Endothelial cell of umbilical vein (primary cell): Measurements from ENCODE around the gene RASA2. TPM values are rescaled to one million over a fixed set of nuclear protein-coding genes. Genes with fewer than 3 reads are reported as not detected.

Experiments used
- BruUV-seq: library from RNA; stranded (reverse); fragments of 400-500 nt; replicated peaks from 2 replicates; lab custom pipeline; 2021; lab: Mats Ljungman, UMichigan
- CTCF ChIA-PET: fragments of 300-600, 350-600 bp; sonication (Branson Sonifier 250); formaldehyde crosslinking; loops from one replicate; lab custom pipeline; 2021; ENCODE audit warnings: antibody characterized with exemption, inconsistent platforms; lab: Charles Lee
- POLR2A ChIA-PET: fragments of 300-600, 350-600 bp; sonication (Branson Sonifier 250); formaldehyde crosslinking; loops from one replicate; lab custom pipeline; 2021; ENCODE audit warnings: antibody characterized with exemption, inconsistent platforms; lab: Charles Lee
- DNase-seq: peaks from one replicate; pipeline ENCODE4 v3.0.0-alpha.2; 2011; ENCODE audit warnings: low read depth, low spot score
- FAIRE-seq: peaks from 2 replicates; lab custom pipeline; 2011; peaks lifted over from hg19 to GRCh38; lab: Jason Lieb, UNC
- H2AFZ ChIP-seq: 2 replicates; pipeline ENCODE4 v1.6.0; 2012; ENCODE audit warnings: low read depth, low read length, control low read depth, inconsistent platforms
- H3K27ac ChIP-seq: 2 replicates; pipeline ENCODE4 v1.5.1; 2011; ENCODE audit warnings: low read depth, mild to moderate bottlenecking, control low read depth, low read length, moderate library complexity; ENCODE audit not compliant: insufficient read depth
- H3K27me3 ChIP-seq, 2 experiments: 2 replicates each; pipeline versions ENCODE4 v1.6.0 to v1.6.1; 2011; ENCODE audit warnings: low read length in 2 of 2, mixed read lengths in 1 of 2; ENCODE audit not compliant: control insufficient read depth in 2 of 2, insufficient read depth in 2 of 2
- H3K36me3 ChIP-seq, 2 experiments: 2 replicates in 1 of 2; 3 replicates in 1 of 2; pipeline ENCODE4 v1.5.1; 2011; ENCODE audit warnings: low read length in 2 of 2, mild to moderate bottlenecking in 1 of 2, moderate library complexity in 1 of 2; ENCODE audit not compliant: control insufficient read depth in 2 of 2, insufficient read depth in 2 of 2; ENCODE audit errors: extremely low read depth in 1 of 2
- H3K4me1 ChIP-seq: 3 replicates; pipeline ENCODE4 v1.5.1; 2011; ENCODE audit warnings: mild to moderate bottlenecking, low read length; ENCODE audit not compliant: control insufficient read depth, insufficient read depth; ENCODE audit errors: extremely low read depth
- H3K4me2 ChIP-seq: 2 replicates; pipeline ENCODE4 v1.6.1; 2011; ENCODE audit warnings: low read length, control low read depth, mixed read lengths; ENCODE audit not compliant: insufficient read depth
- H3K4me3 ChIP-seq, 3 experiments: fragments of 200-600 bp in 1 of 3; sonication (generic), shearing (Covaris generic) in 1 of 3; replicated peaks in 1 of 3; 2 replicates each; pipeline ENCODE4 v1.5.1; 2011 to 2016; ENCODE audit warnings: control low read depth in 3 of 3, low read length in 3 of 3, mild to moderate bottlenecking in 2 of 3, inconsistent platforms in 1 of 3, low read depth in 1 of 3, moderate library complexity in 1 of 3; ENCODE audit not compliant: insufficient read depth in 1 of 3
- H3K79me2 ChIP-seq: 2 replicates; pipeline ENCODE4 v1.6.0; 2012; ENCODE audit warnings: low read length, inconsistent platforms; ENCODE audit not compliant: control insufficient read depth, insufficient read depth
- H3K9ac ChIP-seq: replicated peaks from 2 replicates; pipeline ENCODE3; 2011; ENCODE audit warnings: low read length, control low read depth; ENCODE audit not compliant: insufficient read depth; ENCODE audit errors: extremely low read depth
- H3K9me1 ChIP-seq: replicated peaks from 3 replicates; pipeline ENCODE4 v1.6.0; 2011; ENCODE audit warnings: mild to moderate bottlenecking, low read length; ENCODE audit not compliant: control insufficient read depth, insufficient read depth; ENCODE audit errors: extremely low read depth
- H3K9me3 ChIP-seq: replicated peaks from 2 replicates; pipeline ENCODE4 v1.5.1; 2012; ENCODE audit warnings: low read length, inconsistent platforms; ENCODE audit not compliant: control insufficient read depth, insufficient read depth
- H4K20me1 ChIP-seq: replicated peaks from 2 replicates; pipeline ENCODE3; 2011; ENCODE audit warnings: mild to moderate bottlenecking, low read length; ENCODE audit not compliant: control insufficient read depth, insufficient read depth; ENCODE audit errors: extremely low read depth
- CTCF ChIP-seq, 2 donors: IDR thresholded peaks; 1 replicate in 1 of 2; 2 replicates in 1 of 2; pipeline ENCODE4 v1.5.1; 2011; ENCODE audit warnings: low read length in 2 of 2, mild to moderate bottlenecking in 2 of 2, moderate library complexity in 2 of 2, control low read depth in 1 of 2, inconsistent platforms in 1 of 2, low read depth in 1 of 2; ENCODE audit not compliant: insufficient read depth in 1 of 2; ENCODE audit errors: extremely low read depth in 1 of 2
- EZH2 ChIP-seq: IDR thresholded peaks from 2 replicates; pipeline ENCODE4 v1.6.1; 2012; ENCODE audit warnings: borderline replicate concordance, low read depth, mild to moderate bottlenecking, moderate library complexity, low read length, inconsistent platforms; ENCODE audit not compliant: severe bottlenecking
- FOS ChIP-seq: IDR thresholded peaks from 2 replicates; pipeline ENCODE4 v1.6.1; 2011; ENCODE audit warnings: mild to moderate bottlenecking, low read length, moderate library complexity, borderline replicate concordance; ENCODE audit not compliant: insufficient read depth
- GATA2 ChIP-seq: IDR thresholded peaks from 2 replicates; pipeline ENCODE4 v1.7.0; 2011; ENCODE audit warnings: low read depth, mild to moderate bottlenecking, moderate library complexity, mixed read lengths, low read length; ENCODE audit not compliant: insufficient read length, insufficient read depth
- JUN ChIP-seq: IDR thresholded peaks from 2 replicates; pipeline ENCODE4 v1.6.1; 2011; ENCODE audit warnings: borderline replicate concordance, low read depth; ENCODE audit not compliant: insufficient read length, insufficient read depth
- MAX ChIP-seq: IDR thresholded peaks from 2 replicates; pipeline ENCODE4 v1.6.1; 2011; ENCODE audit not compliant: insufficient read depth, insufficient read length
- MYC ChIP-seq: IDR thresholded peaks from one replicate; pipeline ENCODE4 v1.6.1; 2011; ENCODE audit warnings: mild to moderate bottlenecking, low read depth, low read length
- POLR2A ChIP-seq: IDR thresholded peaks from 2 replicates; pipeline ENCODE4 v1.6.1; 2012; ENCODE audit warnings: low read depth, mild to moderate bottlenecking, control low read depth, low read length
- POLR2AphosphoS5 ChIP-seq: IDR thresholded peaks from 2 replicates; pipeline ENCODE4 v1.6.1; 2012; ENCODE audit warnings: low read depth, mild to moderate bottlenecking, control low read depth, low read length, moderate library complexity; ENCODE audit not compliant: insufficient read depth
- dilution Hi-C: fragments of 300-500 bp; cut with MboI; formaldehyde crosslinking; loops from one replicate; pipeline ENCODE4 v1.15.0; 2019; ENCODE audit warnings: low sequenced_read_pairs; ENCODE audit not compliant: extremely low pct_ligation_motif_present
- intact Hi-C: fragments of 100-400 bp; cut with micrococcal nuclease; formaldehyde crosslinking; loops from one replicate; pipeline ENCODE4 v1.10.0; 2022
- polyA plus RNA-seq, 4 experiments: library from polyadenylated mRNA; depleted of rRNA in 3 of 4; stranded (reverse) in 3 of 4; unstranded in 1 of 4; fragments of >200 nt; gene quantifications; 2 replicates each; pipeline versions ENCODE4 v1.2.1 to v1.2.3, GENCODE V29; 2011 to 2012; ENCODE audit warnings: missing spikeins in 1 of 4
- total RNA-seq: library from RNA; stranded (reverse); gene quantifications from 2 replicates; pipeline ENCODE4 v1.2.3, GENCODE V29; 2021

Gene RASA2
- total and polyA plus RNA-seq, 2 donors (not counting 3 experiments of a cell fraction or from before 2014, with no cell fraction given): 3.1 to 20.2 TPM

- FAIRE-seq (no peak), DNase-seq (no peak)
- H2AFZ ChIP-seq: no peak overlapping the region
- dilution Hi-C loops: no loop called here
- no peak overlapping the region for H3K4me2 ChIP-seq
- no peaks in the 10 kb centered on the region for H3K9me1 ChIP-seq
- TF ChIP-seq JUN (no peak), CTCF (IDR thresholded peaks at IDR 0.05; ENCODE audit: extremely low read depth in 1 of 2, insufficient read depth in 1 of 2, low read depth in 1 of 2, low read length in 2 of 2) (no peak), GATA2 (no peak), EZH2 (no peak), MYC (no peak), POLR2A (no peak), POLR2AphosphoS5 (no peak), FOS (no peak), MAX (no peak)
- ChIA-PET CTCF (no interaction called here), POLR2A (no interaction called here)
- no peaks in the 10 kb centered on the region for H3K4me1 ChIP-seq
- no TSS peak for BruUV-seq
- no peak overlapping the region for H3K9ac ChIP-seq
- no peaks in the 10 kb centered on the region for H3K9me3 ChIP-seq
- H3K4me3 ChIP-seq: no peak overlapping the region
- no peaks in the 10 kb centered on the region for H3K27me3 ChIP-seq
- no peaks in the 10 kb centered on the region for H3K36me3 ChIP-seq
- H4K20me1 ChIP-seq: no peaks in the 10 kb centered on the region
- H3K27ac ChIP-seq: no peak overlapping the region
- intact Hi-C loops: no loop called here
- no peaks in the 10 kb centered on the region for H3K79me2 ChIP-seq
Observed at GRCh38 chr3:141629976-141630375, 143.1 kb downstream of the RASA2 start.
